HepG2 (cell line): ENCODE data around the gene SYCP2L. TPM values are rescaled to one million over a fixed set of nuclear protein-coding genes. Genes with fewer than 3 reads are reported as not detected.

ENCODE experiments used
- ATAC-seq: fragments of 200-7000 bp; cut with Tn5 transposase; 3 replicates; pipeline ENCODE4 v1.9.1; 2020; ENCODE audit warnings: mild to moderate bottlenecking, moderate library complexity
- BruUV-seq: library from RNA; stranded (reverse); fragments of 400-500 nt; replicated peaks from 2 replicates; lab custom pipeline; 2021; lab: Mats Ljungman, UMichigan
- CTCF ChIA-PET: fragments of 300-600 bp; formaldehyde crosslinking; extraction: SDS; loops from one replicate; lab custom pipeline; 2021; ENCODE audit warnings: low total read pairs, inconsistent platforms, low intra/inter-chr PET ratio; lab: Yijun Ruan, JAX
- POLR2A ChIA-PET: fragments of 350-600 bp; sonication (Branson Sonifier 250); formaldehyde crosslinking; loops from one replicate; lab custom pipeline; 2020; ENCODE audit warnings: antibody characterized with exemption, inconsistent platforms; lab: Yijun Ruan, JAX
- DNase-seq: peaks from one replicate; pipeline ENCODE4 v3.0.0-alpha.2; 2015; ENCODE audit warnings: low spot score
- FAIRE-seq: peaks from 3 replicates; lab custom pipeline; 2011; peaks lifted over from hg19 to GRCh38; lab: Jason Lieb, UNC
- H2AFZ ChIP-seq: one replicate; pipeline ENCODE4 v1.6.1; 2011; ENCODE audit warnings: low read length, inconsistent platforms
- H3K27ac ChIP-seq: fragments of 300-600 bp; 3 replicates; pipeline ENCODE4 v1.8.0; 2011; ENCODE audit warnings: mixed run types, mild to moderate bottlenecking, mixed read lengths, low read length, inconsistent platforms; ENCODE audit not compliant: insufficient read depth; ENCODE audit errors: extremely low read length
- H3K27me3 ChIP-seq, 2 experiments: fragments of 200-600 bp in 1 of 2; 2 replicates in 1 of 2; 3 replicates in 1 of 2; pipeline versions ENCODE4 v1.6.0 to v1.8.0; 2011; ENCODE audit warnings: low read length in 2 of 2, mild to moderate bottlenecking in 2 of 2, moderate library complexity in 2 of 2, inconsistent platforms in 1 of 2; ENCODE audit not compliant: insufficient read depth in 2 of 2, control insufficient read depth in 1 of 2
- H3K36me3 ChIP-seq, 2 experiments: fragments of 200-600 bp in 1 of 2; replicated peaks in 1 of 2; 2 replicates in 1 of 2; 3 replicates in 1 of 2; pipeline versions ENCODE4 v1.5.1 to v1.8.0; 2011; ENCODE audit warnings: low read length in 2 of 2, inconsistent platforms in 1 of 2; ENCODE audit not compliant: insufficient read depth in 2 of 2, control insufficient read depth in 1 of 2
- H3K4me1 ChIP-seq: 2 replicates; pipeline ENCODE4 v1.5.1; 2012; ENCODE audit warnings: low read length, inconsistent platforms; ENCODE audit not compliant: insufficient read depth
- H3K4me2 ChIP-seq: 2 replicates; pipeline ENCODE4 v1.6.0; 2011; ENCODE audit warnings: low read depth, low read length, inconsistent platforms
- H3K4me3 ChIP-seq, 3 experiments: fragments of 200-600 bp in 1 of 3; sonication (generic), shearing (Covaris generic) in 1 of 3; replicated peaks in 1 of 3; 2 replicates each; pipeline ENCODE4 v1.5.1; 2011 to 2016; ENCODE audit warnings: low read length in 3 of 3, inconsistent platforms in 2 of 3, low read depth in 2 of 3, mild to moderate bottlenecking in 2 of 3, control low read depth in 1 of 3, mixed read lengths in 1 of 3; ENCODE audit not compliant: insufficient read depth in 1 of 3
- H3K79me2 ChIP-seq: one replicate; pipeline ENCODE4 v1.6.1; 2011; ENCODE audit warnings: low read length, inconsistent platforms; ENCODE audit not compliant: insufficient read depth
- H3K9ac ChIP-seq: 2 replicates; pipeline ENCODE4 v1.6.0; 2011; ENCODE audit warnings: mild to moderate bottlenecking, low read depth, low read length, inconsistent platforms; ENCODE audit not compliant: insufficient read depth
- H3K9me3 ChIP-seq: 2 replicates; pipeline ENCODE4 v1.5.1; 2012; ENCODE audit warnings: mild to moderate bottlenecking, low read length
- H4K20me1 ChIP-seq: 2 replicates; pipeline ENCODE4 v1.6.0; 2011; ENCODE audit warnings: inconsistent platforms, mild to moderate bottlenecking, low read length, moderate library complexity; ENCODE audit not compliant: insufficient read depth
- ATF7 ChIP-seq, 2 experiments: fragments of 450-650 bp in 1 of 2; sonication (generic) in 1 of 2; formaldehyde crosslinking in 1 of 2; IDR thresholded peaks; 2 replicates each; pipeline versions ENCODE4 v1.4.0 to v1.6.1; 2016 to 2020; ENCODE audit warnings: antibody characterized with exemption in 1 of 2, mild to moderate bottlenecking in 1 of 2, missing genetic modification reagents in 1 of 2
- CHD2 ChIP-seq: IDR thresholded peaks from 2 replicates; pipeline ENCODE4 v1.6.1; 2011; ENCODE audit warnings: low read depth, low read length, improper control_type of control experiment
- FOXA1 ChIP-seq, 2 experiments: fragments of 450-650 bp in 1 of 2; sonication (generic) in 1 of 2; formaldehyde crosslinking in 1 of 2; IDR thresholded peaks; 2 replicates each; pipeline versions ENCODE4 v1.4.0 to v1.6.1; 2016 to 2020; ENCODE audit warnings: missing genetic modification reagents in 1 of 2
- FOXA3 ChIP-seq: IDR thresholded peaks from 2 replicates; pipeline ENCODE4 v1.6.1; 2016; ENCODE audit warnings: missing genetic modification reagents, missing compliant biosample characterization
- FOXC1 ChIP-seq: sonication (generic); formaldehyde crosslinking; IDR thresholded peaks from 2 replicates; pipeline ENCODE4 v1.8.0; 2022; ENCODE audit warnings: mild to moderate bottlenecking, missing genetic modification reagents, borderline replicate concordance
- FUBP1 ChIP-seq: sonication (generic); formaldehyde crosslinking; IDR thresholded peaks from 2 replicates; pipeline ENCODE4 v1.5.1; 2020; ENCODE audit warnings: missing genetic modification reagents, mild to moderate bottlenecking, borderline replicate concordance
- ISX ChIP-seq: sonication (generic); formaldehyde crosslinking; conservative IDR thresholded peaks from 2 replicates; pipeline ENCODE4 v1.5.0; 2020; ENCODE audit warnings: missing genetic modification reagents
- KMT2B ChIP-seq: IDR thresholded peaks from 2 replicates; pipeline ENCODE4 v1.6.1; 2016; ENCODE audit warnings: missing genetic modification reagents, missing compliant biosample characterization
- NPAS2 ChIP-seq: sonication (generic); formaldehyde crosslinking; IDR thresholded peaks from 2 replicates; pipeline ENCODE4 v1.8.0; 2022; ENCODE audit warnings: mild to moderate bottlenecking, missing genetic modification reagents, borderline replicate concordance
- PPARG ChIP-seq: conservative IDR thresholded peaks from 2 replicates; pipeline ENCODE4 v1.6.1; 2016; ENCODE audit warnings: missing biosample characterization, missing genetic modification reagents
- SMC3 ChIP-seq: IDR thresholded peaks from 2 replicates; pipeline ENCODE4 v1.6.1; 2011; ENCODE audit warnings: low read length, improper control_type of control experiment
- TFE3 ChIP-seq: IDR thresholded peaks from 2 replicates; pipeline ENCODE4 v1.6.1; 2016
- ZBTB44 ChIP-seq: sonication (generic); formaldehyde crosslinking; IDR thresholded peaks from 2 replicates; pipeline ENCODE4 v1.4.0; 2020; ENCODE audit warnings: missing genetic modification reagents
- ZFP82 ChIP-seq: sonication (generic); formaldehyde crosslinking; IDR thresholded peaks from 2 replicates; pipeline ENCODE4 v1.5.1; 2020; ENCODE audit warnings: mild to moderate bottlenecking, missing genetic modification reagents, borderline replicate concordance
- ZFP90 ChIP-seq: sonication (generic); formaldehyde crosslinking; IDR thresholded peaks from 2 replicates; pipeline ENCODE4 v1.8.0; 2022; ENCODE audit warnings: missing genetic modification reagents, mild to moderate bottlenecking, inconsistent platforms, borderline replicate concordance
- ZNF367 ChIP-seq: sonication (generic); formaldehyde crosslinking; IDR thresholded peaks from 2 replicates; pipeline ENCODE4 v1.4.0; 2020; ENCODE audit warnings: missing genetic modification reagents, borderline replicate concordance
- ZNF501 ChIP-seq: sonication (generic); formaldehyde crosslinking; IDR thresholded peaks from 2 replicates; pipeline ENCODE4 v1.5.1; 2020; ENCODE audit warnings: mild to moderate bottlenecking, moderate library complexity, missing genetic modification reagents
- ZNF546 ChIP-seq: sonication (generic); formaldehyde crosslinking; conservative IDR thresholded peaks from 2 replicates; pipeline ENCODE4 v1.8.1; 2023; ENCODE audit warnings: mild to moderate bottlenecking, missing genetic modification reagents
- ZNF576 ChIP-seq: sonication (generic); formaldehyde crosslinking; IDR thresholded peaks from 2 replicates; pipeline ENCODE4 v1.4.0; 2020; ENCODE audit warnings: mild to moderate bottlenecking, missing genetic modification reagents
- ZSCAN21 ChIP-seq: sonication (generic); formaldehyde crosslinking; IDR thresholded peaks from 2 replicates; pipeline ENCODE4 v1.8.0; 2022; ENCODE audit warnings: mild to moderate bottlenecking, missing genetic modification reagents, moderate library complexity, borderline replicate concordance
- WGBS: methylation state at CpG from one replicate; pipeline ENCODE4 v1.1.6; 2017; ENCODE audit warnings: low lambda C conversion rate; 5-methylcytosine and 5-hydroxymethylcytosine counted together
- in situ Hi-C: cut with HindIII; loops from 2 replicates; pipeline ENCODE4 v1.10.0; 2017; ENCODE audit warnings: low pct_unique_long_range_greater_than_20kb; ENCODE audit not compliant: extremely low pct_ligation_motif_present
- intact Hi-C: fragments of 100-400 bp; cut with micrococcal nuclease; formaldehyde crosslinking; loops from one replicate; pipeline ENCODE4 v1.10.0; 2022; ENCODE audit not compliant: unreplicated experiment
- polyA plus RNA-seq, 8 experiments: library from polyadenylated mRNA; depleted of rRNA in 3 of 8; stranded (reverse) in 7 of 8; unstranded in 1 of 8; fragments of >200 nt; fragmentation: Illumina TruSeq in 4 of 8; extraction: Trizol in 4 of 8; gene quantifications; 2 replicates each; pipeline versions ENCODE4 v1.2.1 to v1.2.3, GENCODE V29; 2011 to 2016; ENCODE audit warnings: low read depth in 4 of 8, missing spikeins in 1 of 8, mixed read lengths in 1 of 8; ENCODE audit not compliant: insufficient read depth in 1 of 8
- total RNA-seq, 5 experiments: library from RNA; depleted of rRNA; stranded (reverse); fragments of >200 nt; fragmentation: Illumina TruSeq; extraction: Trizol; gene quantifications; 2 replicates each; pipeline ENCODE4 v1.2.3, GENCODE V29; 2016; ENCODE audit warnings: low read depth in 1 of 5

SYCP2L gene
- total and polyA plus RNA-seq, 2 of the 13 experiments (the other 11 are each of a cell fraction or from before 2014, with no cell fraction given): 0.22 to 0.54 TPM

- TF ChIP-seq SMC3 (no peak), ATF7 (IDR thresholded peaks at IDR 0.05) (peak; percentile 36; the same call in 1 of the 2 replicates), ATF7 (CRISPR knock-in tag; IDR thresholded peaks at IDR 0.05) (no peak), TFE3 (CRISPR knock-in tag) (peak; percentile 52; the same call in 1 of the 2 replicates), ZNF367 (CRISPR knock-in tag) (no peak), FOXA1 (IDR thresholded peaks at IDR 0.05) (no peak), FOXA1 (CRISPR knock-in tag; IDR thresholded peaks at IDR 0.05) (peak; percentile 40; the same call in 1 of the 2 replicates), FOXA3 (0 out of 2 replicates have a peak, but pooled peaks have one; percentile 25), PPARG (CRISPR knock-in tag) (no peak), KMT2B (CRISPR knock-in tag) (no peak), FOXC1 (CRISPR knock-in tag) (no peak), ZNF546 (CRISPR knock-in tag) (no peak)
Measured at GRCh38 chr6:10861086-10861485, 25.8 kb upstream of the SYCP2L start (continued).

- Histone ChIP-seq H3K27ac (no peak overlapping the region), H3K9ac (no peak overlapping the region), H3K4me2 (no peak overlapping the region), H3K9me3 (no peaks in the 10 kb centered on the region), H3K79me2 (no peaks in the 10 kb centered on the region), H3K4me1 (no peaks in the 10 kb centered on the region), H2AFZ (no peak overlapping the region), H3K36me3 (no peaks in the 10 kb centered on the region), H3K4me3 (no peak overlapping the region), H4K20me1 (no peaks in the 10 kb centered on the region), H3K27me3 (no peaks in the 10 kb centered on the region)
- ATAC-seq (no peak), DNase-seq (no peak), FAIRE-seq (no peak)
- in situ Hi-C loops (no loop called here), intact Hi-C loops (no loop called here)
- ChIA-PET POLR2A (no interaction called here), CTCF (no interaction called here)
- WGBS: 74% methylated on average over 4 of the region's 4 CpGs
- BruUV-seq: no TSS peak
- TF ChIP-seq ISX (CRISPR knock-in tag): no peak
- TF ChIP-seq ZBTB44 (CRISPR knock-in tag): no peak
- no peak for TF ChIP-seq ZFP90 (CRISPR knock-in tag)
- no peak for TF ChIP-seq ZFP82 (CRISPR knock-in tag)
- no peak for TF ChIP-seq ZSCAN21 (CRISPR knock-in tag)
- no peak for TF ChIP-seq ZNF501 (CRISPR knock-in tag)
- no peak for TF ChIP-seq ZNF576 (CRISPR knock-in tag)
- TF ChIP-seq NPAS2: no peak
- TF ChIP-seq FUBP1: no peak
- TF ChIP-seq CHD2: no peak
Measured at GRCh38 chr6:10862361-10862760, 24.5 kb upstream of the SYCP2L start.
